ENCODE measurements around the gene DCDC1. TPM values are rescaled to one million over a fixed set of nuclear protein-coding genes. Genes with fewer than 3 reads are reported as not detected.

The DCDC1 gene
- total and polyA plus RNA-seq, 2 donors from 2014 or later, result 0.39 to 6.6 TPM

DNA sequence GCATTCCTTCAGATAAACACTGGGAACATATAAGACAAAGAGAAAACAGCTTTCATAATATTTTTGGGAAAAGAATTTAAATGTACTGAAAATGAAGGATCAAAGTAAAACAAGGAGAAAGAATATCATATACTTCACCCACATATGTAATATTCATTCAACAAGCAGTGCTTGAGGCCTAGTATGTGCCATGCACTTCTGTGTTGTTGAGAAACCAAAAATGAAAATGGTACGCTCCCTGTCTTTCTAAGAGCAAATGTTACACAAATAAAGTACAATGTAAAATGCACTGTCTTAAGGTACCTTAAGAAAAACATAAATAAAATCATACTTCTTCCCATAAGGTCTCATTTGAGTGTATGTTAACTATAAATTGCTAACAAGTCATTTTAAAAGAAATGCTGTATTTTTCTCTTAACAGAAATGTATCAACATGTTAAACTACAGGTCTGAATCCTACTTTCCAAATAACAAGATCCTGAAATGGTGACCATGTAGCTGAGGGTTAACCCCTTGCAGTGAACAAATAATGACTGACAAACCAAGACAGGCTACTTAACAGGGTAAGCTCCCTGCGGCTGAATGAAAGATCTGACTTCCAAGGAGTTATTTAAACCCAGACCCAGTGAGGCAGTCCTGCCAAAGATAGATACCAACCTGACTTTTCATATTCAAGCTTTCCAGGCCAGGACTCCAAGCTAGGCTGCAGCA lies 377.6 kb downstream of the DCDC1 start:
- no peak for FAIRE-seq
- TF ChIP-seq CTCF (IDR thresholded peaks at IDR 0.05; ENCODE audit: borderline replicate concordance, extremely low read depth, insufficient read depth), result no peak
- H3K27ac ChIP-seq (ENCODE audit: low read depth in 2 of 2, low read length in 2 of 2), result no peak overlapping the region
- no peak overlapping the region for H3K9ac ChIP-seq (ENCODE audit: low read length in 3 of 3)
- H3K27me3 ChIP-seq (ENCODE audit: control insufficient read depth, insufficient read depth, low read length), result no peaks in the 10 kb centered on the region
- no peaks in the 10 kb centered on the region for H3K9me3 ChIP-seq (ENCODE audit: control insufficient read depth in 2 of 3, insufficient read depth in 1 of 3, low read length in 3 of 3)
- no peak for DNase-seq
- intact Hi-C loops (cut with DNase I), result no loop called here
- no peak overlapping the region for H3K4me3 ChIP-seq (ENCODE audit: low read length in 3 of 3)
- H3K36me3 ChIP-seq (ENCODE audit: control insufficient read depth in 2 of 3, insufficient read depth in 3 of 3, low read length in 3 of 3), result no peaks in the 10 kb centered on the region
- no peaks in the 10 kb centered on the region for H3K4me1 ChIP-seq (ENCODE audit: control insufficient read depth in 2 of 3, insufficient read depth in 2 of 3, low read depth in 1 of 3, low read length in 3 of 3)

DNA sequence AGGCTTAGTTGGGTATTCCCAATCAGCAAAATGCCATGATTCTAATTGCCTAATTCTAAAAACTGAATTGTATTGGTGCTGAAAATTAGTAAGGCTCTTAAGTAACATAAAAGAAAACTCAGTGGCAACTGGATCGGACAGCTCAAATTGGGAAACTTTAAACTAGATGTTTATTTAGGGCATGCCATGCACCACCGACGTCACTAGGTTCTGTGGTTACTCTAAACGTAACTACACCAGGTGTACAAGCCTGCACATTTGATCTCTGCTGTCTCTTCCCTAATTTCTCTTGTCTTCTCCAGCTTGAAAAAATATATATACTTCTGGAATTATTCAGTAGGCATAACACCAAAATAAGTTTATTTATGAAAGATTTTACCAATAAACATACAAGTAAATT lies 378.2 kb downstream of the DCDC1 start:
- no peak for TF ChIP-seq CTCF (IDR thresholded peaks at IDR 0.05; ENCODE audit: borderline replicate concordance, extremely low read depth, insufficient read depth)
- intact Hi-C loops (cut with DNase I), result no loop called here
- H3K9ac ChIP-seq (ENCODE audit: low read length in 3 of 3), result no peak overlapping the region
- no peak overlapping the region for H3K27ac ChIP-seq (ENCODE audit: low read depth in 2 of 2, low read length in 2 of 2)
- no peaks in the 10 kb centered on the region for H3K36me3 ChIP-seq (ENCODE audit: control insufficient read depth in 2 of 3, insufficient read depth in 3 of 3, low read length in 3 of 3)
- DNase-seq (no peak), FAIRE-seq (no peak)
- H3K9me3 ChIP-seq (ENCODE audit: control insufficient read depth in 2 of 3, insufficient read depth in 1 of 3, low read length in 3 of 3), result no peaks in the 10 kb centered on the region
- H3K27me3 ChIP-seq (ENCODE audit: control insufficient read depth, insufficient read depth, low read length), result no peaks in the 10 kb centered on the region
- H3K4me3 ChIP-seq (ENCODE audit: low read length in 3 of 3), result no peak overlapping the region
- no peaks in the 10 kb centered on the region for H3K4me1 ChIP-seq (ENCODE audit: control insufficient read depth in 2 of 3, insufficient read depth in 2 of 3, low read depth in 1 of 3, low read length in 3 of 3)

DNA sequence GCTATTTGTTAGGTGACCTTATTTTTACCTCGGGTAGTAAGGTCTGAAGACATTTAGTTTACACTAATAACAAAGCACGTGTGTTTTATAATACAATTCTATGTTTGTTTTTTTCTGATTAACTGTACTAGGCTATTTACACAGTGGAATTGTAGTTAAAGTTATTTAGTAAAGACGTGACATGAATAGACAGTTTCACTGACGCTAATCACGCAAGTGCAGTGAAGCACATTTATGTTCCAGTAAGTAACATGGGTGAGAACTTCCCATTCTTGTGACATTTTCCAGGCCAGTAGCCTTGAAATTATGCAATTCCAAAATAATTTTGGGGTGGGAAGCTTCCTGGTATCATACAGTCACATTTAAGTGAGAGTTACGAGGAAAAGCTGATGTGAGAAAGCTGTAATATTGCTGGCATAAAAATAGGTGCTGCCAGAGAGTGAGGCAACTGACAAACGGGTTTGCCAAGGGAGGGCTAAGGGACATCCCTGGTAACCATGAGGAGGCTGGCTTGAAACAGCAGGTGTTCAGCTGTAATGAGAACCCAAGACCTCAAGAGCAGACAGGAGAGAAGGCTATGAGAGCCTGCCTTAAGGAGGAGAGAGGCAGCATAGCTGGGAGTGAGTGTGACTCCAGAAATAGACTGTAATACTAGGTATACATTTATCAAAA lies 378.8 kb downstream of the DCDC1 start:
- no peak overlapping the region for H3K27ac ChIP-seq (ENCODE audit: low read depth in 2 of 2, low read length in 2 of 2)

More for the DNA sequence above, 378.8 kb downstream of the DCDC1 start:
- intact Hi-C loops (cut with DNase I), result no loop called here
- no peaks in the 10 kb centered on the region for H3K27me3 ChIP-seq (ENCODE audit: control insufficient read depth, insufficient read depth, low read length)
- H3K9ac ChIP-seq (ENCODE audit: low read length in 3 of 3), result no peak overlapping the region
- no peak for FAIRE-seq
- H3K4me1 ChIP-seq (ENCODE audit: control insufficient read depth in 2 of 3, insufficient read depth in 2 of 3, low read depth in 1 of 3, low read length in 3 of 3), result no peaks in the 10 kb centered on the region
- H3K9me3 ChIP-seq (ENCODE audit: control insufficient read depth in 2 of 3, insufficient read depth in 1 of 3, low read length in 3 of 3), result no peaks in the 10 kb centered on the region
- H3K36me3 ChIP-seq (ENCODE audit: control insufficient read depth in 2 of 3, insufficient read depth in 3 of 3, low read length in 3 of 3), result no peaks in the 10 kb centered on the region
- DNase-seq, result peak in 1 of 5 donors; percentile 3
- no peak overlapping the region for H3K4me3 ChIP-seq (ENCODE audit: low read length in 3 of 3)
- no peak for TF ChIP-seq CTCF (IDR thresholded peaks at IDR 0.05; ENCODE audit: borderline replicate concordance, extremely low read depth, insufficient read depth)

Data from kidney (tissue), 14 donors.